K562 (cell line): ENCODE results near the gene SLC44A5. TPM values are rescaled to one million over a fixed set of nuclear protein-coding genes. Genes with fewer than 3 reads are reported as not detected.

Experiments
- GTF3C2 ChIP-seq: IDR thresholded peaks from 3 replicates; pipeline ENCODE4 v1.6.1; 2011; ENCODE audit warnings: borderline replicate concordance, mild to moderate bottlenecking, moderate library complexity; ENCODE audit not compliant: insufficient read length; ENCODE audit errors: extremely low read depth
- HDAC3 ChIP-seq: fragments of 450-650 bp; IDR thresholded peaks from 2 replicates; pipeline ENCODE4 v1.6.1; 2018; ENCODE audit warnings: borderline replicate concordance, mild to moderate bottlenecking, moderate library complexity; ENCODE audit not compliant: partially characterized antibody
- HIVEP1 ChIP-seq: fragments of 250-450 bp; sonication (Bioruptor Pico); IDR thresholded peaks from 2 replicates; pipeline ENCODE4 v1.4.0; 2020; ENCODE audit warnings: mild to moderate bottlenecking
- ILF3 ChIP-seq: fragments of 450-650 bp; IDR thresholded peaks from 2 replicates; pipeline ENCODE4 v1.6.1; 2018; ENCODE audit warnings: antibody characterized with exemption, mild to moderate bottlenecking, moderate library complexity, borderline replicate concordance
- JUN ChIP-seq, 2 experiments: sonication (generic) in 1 of 2; formaldehyde crosslinking in 1 of 2; IDR thresholded peaks; 2 replicates each; pipeline versions ENCODE4 v1.6.1 to v1.8.0; 2012 to 2022; ENCODE audit warnings: borderline replicate concordance in 2 of 2, mild to moderate bottlenecking in 2 of 2, improper control_type of control experiment in 1 of 2, low read depth in 1 of 2, low read length in 1 of 2, missing genetic modification reagents in 1 of 2
- KLF1 ChIP-seq: fragments of 450-650 bp; IDR thresholded peaks from 2 replicates; pipeline ENCODE4 v1.6.1; 2016; ENCODE audit warnings: missing genetic modification characterization, missing compliant biosample characterization
- MYNN ChIP-seq, 2 experiments: sonication (generic); formaldehyde crosslinking in 1 of 2; IDR thresholded peaks; 2 replicates each; pipeline versions ENCODE4 v1.5.0 to v1.6.1; 2016 to 2020; ENCODE audit warnings: antibody characterized with exemption in 1 of 2, missing genetic modification reagents in 1 of 2
- PHF20 ChIP-seq: fragments of 450-650 bp; IDR thresholded peaks from 2 replicates; pipeline ENCODE4 v1.6.1; 2018; ENCODE audit not compliant: partially characterized antibody
- PML ChIP-seq: IDR thresholded peaks from 2 replicates; pipeline ENCODE4 v1.6.1; 2012; ENCODE audit warnings: low read length, inconsistent platforms
- POLR2H ChIP-seq: IDR thresholded peaks from 2 replicates; pipeline ENCODE4 v1.6.1; 2016; ENCODE audit warnings: missing genetic modification characterization, low read depth, mild to moderate bottlenecking, control low read depth, missing compliant biosample characterization, moderate library complexity
- RBM34 ChIP-seq: fragments of 200-400 bp; formaldehyde crosslinking; IDR thresholded peaks from 2 replicates; pipeline ENCODE4 v1.6.1; 2018; ENCODE audit warnings: low read length, borderline replicate concordance; ENCODE audit not compliant: insufficient read depth
- RFX7 ChIP-seq: fragments of 250-450 bp; sonication (Bioruptor Pico); IDR thresholded peaks from 2 replicates; pipeline ENCODE4 v1.5.1; 2021; ENCODE audit warnings: mild to moderate bottlenecking
- SNRNP70 ChIP-seq: fragments of 200-400 bp; formaldehyde crosslinking; optimal IDR thresholded peaks from 2 replicates; pipeline ENCODE3; 2017; ENCODE audit warnings: low read depth, low read length
- TAL1 ChIP-seq: fragments of 450-650 bp; IDR thresholded peaks from 2 replicates; pipeline ENCODE4 v1.6.1; 2016; ENCODE audit warnings: mild to moderate bottlenecking
- TARDBP ChIP-seq: fragments of 450-650 bp; IDR thresholded peaks from 2 replicates; pipeline ENCODE4 v1.6.1; 2016
- U2AF2 ChIP-seq: fragments of 200-400 bp; formaldehyde crosslinking; optimal IDR thresholded peaks from 2 replicates; pipeline ENCODE3; 2017; ENCODE audit warnings: low read depth, mild to moderate bottlenecking, low read length
- XRCC3 ChIP-seq: fragments of 450-650 bp; IDR thresholded peaks from 2 replicates; pipeline ENCODE4 v1.6.1; 2017; ENCODE audit warnings: mild to moderate bottlenecking, moderate library complexity
- ZFP36 ChIP-seq: fragments of 150-350 bp; IDR thresholded peaks from 2 replicates; pipeline ENCODE4 v1.6.1; 2018; ENCODE audit warnings: low read length, low read depth; ENCODE audit not compliant: partially characterized antibody
- ZNF121 ChIP-seq: sonication (generic); formaldehyde crosslinking; conservative IDR thresholded peaks from 2 replicates; pipeline ENCODE4 v1.8.0; 2022; ENCODE audit warnings: missing genetic modification reagents
- ZNF253 ChIP-seq: fragments of 250-450 bp; sonication (Bioruptor Pico); conservative IDR thresholded peaks from 2 replicates; pipeline ENCODE4 v1.6.1; 2021; ENCODE audit warnings: mild to moderate bottlenecking
- ZNF778 ChIP-seq: fragments of 450-650 bp; formaldehyde crosslinking; IDR thresholded peaks from 2 replicates; pipeline ENCODE4 v1.4.0; 2020; ENCODE audit warnings: mild to moderate bottlenecking, moderate library complexity
- polyA plus RNA-seq, 8 experiments: library from polyadenylated mRNA; depleted of rRNA in 4 of 8; stranded (reverse) in 5 of 8; unstranded in 3 of 8; fragments of >200 nt; fragmentation: Nextera tagmentation in 2 of 8; fragmentation: Illumina TruSeq in 1 of 8; extraction: Ambion mirVana in 2 of 8; extraction: Trizol in 1 of 8; gene quantifications; 2 replicates each; pipeline versions ENCODE4 v1.2.1 to v1.2.3, GENCODE V29; 2011 to 2014; ENCODE audit warnings: inconsistent platforms in 1 of 8, missing spikeins in 1 of 8
- total RNA-seq, 7 experiments: library from RNA; depleted of rRNA in 6 of 7; stranded (reverse); fragments of >200 nt in 6 of 7; fragmentation: Illumina TruSeq in 2 of 7; extraction: Trizol in 2 of 7; gene quantifications; 2 replicates each; pipeline versions ENCODE4 v1.2.1 to v1.2.3, GENCODE V29; 2011 to 2021; ENCODE audit warnings: low replicate concordance in 1 of 7
- TF ChIP-seq, protein P1 (sequence below): IDR thresholded peaks from 2 replicates; pipeline ENCODE4 v1.6.1; 2016; ENCODE audit warnings: missing genetic modification characterization, missing compliant biosample characterization
- TF ChIP-seq, protein P2 (sequence below): fragments of 450-650 bp; formaldehyde crosslinking; IDR thresholded peaks from 2 replicates; pipeline ENCODE4 v1.4.0; 2020; ENCODE audit warnings: mild to moderate bottlenecking, moderate library complexity
- TF ChIP-seq, protein P3 (sequence below): fragments of 250-450 bp; sonication (Bioruptor Pico); IDR thresholded peaks from 2 replicates; pipeline ENCODE4 v1.5.0; 2020; ENCODE audit warnings: mild to moderate bottlenecking

The SLC44A5 gene
- total and polyA plus RNA-seq, 9 of the 15 experiments (the other 6 are each of a cell fraction or from before 2014, with no cell fraction given), result 1.2 to 10.1 (median 3.2) TPM

- no peak for TF ChIP-seq GTF3C2
- TF ChIP-seq ILF3, result no peak
- TF ChIP-seq ZNF778 (CRISPR knock-in tag), result no peak
- peak; percentile 83 for TF ChIP-seq TAL1
- no peak for TF ChIP-seq XRCC3
- TF ChIP-seq, protein P1, sequence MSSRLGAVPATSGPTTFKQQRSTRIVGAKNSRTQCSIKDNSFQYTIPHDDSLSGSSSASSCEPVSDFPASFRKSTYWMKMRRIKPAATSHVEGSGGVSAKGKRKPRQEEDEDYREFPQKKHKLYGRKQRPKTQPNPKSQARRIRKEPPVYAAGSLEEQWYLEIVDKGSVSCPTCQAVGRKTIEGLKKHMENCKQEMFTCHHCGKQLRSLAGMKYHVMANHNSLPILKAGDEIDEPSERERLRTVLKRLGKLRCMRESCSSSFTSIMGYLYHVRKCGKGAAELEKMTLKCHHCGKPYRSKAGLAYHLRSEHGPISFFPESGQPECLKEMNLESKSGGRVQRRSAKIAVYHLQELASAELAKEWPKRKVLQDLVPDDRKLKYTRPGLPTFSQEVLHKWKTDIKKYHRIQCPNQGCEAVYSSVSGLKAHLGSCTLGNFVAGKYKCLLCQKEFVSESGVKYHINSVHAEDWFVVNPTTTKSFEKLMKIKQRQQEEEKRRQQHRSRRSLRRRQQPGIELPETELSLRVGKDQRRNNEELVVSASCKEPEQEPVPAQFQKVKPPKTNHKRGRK (tag), result no peak
- TF ChIP-seq HIVEP1 (CRISPR knock-in tag), result no peak
- no peak for TF ChIP-seq ZNF253 (CRISPR knock-in tag)
- TF ChIP-seq KLF1 (tag), result no peak
- no peak for TF ChIP-seq JUN (IDR thresholded peaks at IDR 0.05; ENCODE audit: borderline replicate concordance, low read depth, low read length)
- no peak for TF ChIP-seq JUN (CRISPR knock-in tag; IDR thresholded peaks at IDR 0.05; ENCODE audit: borderline replicate concordance)
- TF ChIP-seq TARDBP, result no peak
- no peak for TF ChIP-seq ZNF121
- no peak for TF ChIP-seq RFX7 (CRISPR knock-in tag)
- TF ChIP-seq PHF20, result no peak
- no peak for TF ChIP-seq SNRNP70
- TF ChIP-seq, protein P2, sequence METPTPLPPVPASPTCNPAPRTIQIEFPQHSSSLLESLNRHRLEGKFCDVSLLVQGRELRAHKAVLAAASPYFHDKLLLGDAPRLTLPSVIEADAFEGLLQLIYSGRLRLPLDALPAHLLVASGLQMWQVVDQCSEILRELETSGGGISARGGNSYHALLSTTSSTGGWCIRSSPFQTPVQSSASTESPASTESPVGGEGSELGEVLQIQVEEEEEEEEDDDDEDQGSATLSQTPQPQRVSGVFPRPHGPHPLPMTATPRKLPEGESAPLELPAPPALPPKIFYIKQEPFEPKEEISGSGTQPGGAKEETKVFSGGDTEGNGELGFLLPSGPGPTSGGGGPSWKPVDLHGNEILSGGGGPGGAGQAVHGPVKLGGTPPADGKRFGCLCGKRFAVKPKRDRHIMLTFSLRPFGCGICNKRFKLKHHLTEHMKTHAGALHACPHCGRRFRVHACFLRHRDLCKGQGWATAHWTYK (CRISPR knock-in tag), result no peak
- TF ChIP-seq U2AF2, result no peak
- TF ChIP-seq ZFP36, result no peak
- TF ChIP-seq PML, result 0 out of 2 replicates have a peak, but pooled peaks have one; percentile 37
- TF ChIP-seq MYNN (IDR thresholded peaks at IDR 0.05), result no peak
- no peak for TF ChIP-seq MYNN (CRISPR knock-in tag; IDR thresholded peaks at IDR 0.05)
- no peak for TF ChIP-seq POLR2H
- peak; percentile 54 for TF ChIP-seq HDAC3
- TF ChIP-seq, protein P3, sequence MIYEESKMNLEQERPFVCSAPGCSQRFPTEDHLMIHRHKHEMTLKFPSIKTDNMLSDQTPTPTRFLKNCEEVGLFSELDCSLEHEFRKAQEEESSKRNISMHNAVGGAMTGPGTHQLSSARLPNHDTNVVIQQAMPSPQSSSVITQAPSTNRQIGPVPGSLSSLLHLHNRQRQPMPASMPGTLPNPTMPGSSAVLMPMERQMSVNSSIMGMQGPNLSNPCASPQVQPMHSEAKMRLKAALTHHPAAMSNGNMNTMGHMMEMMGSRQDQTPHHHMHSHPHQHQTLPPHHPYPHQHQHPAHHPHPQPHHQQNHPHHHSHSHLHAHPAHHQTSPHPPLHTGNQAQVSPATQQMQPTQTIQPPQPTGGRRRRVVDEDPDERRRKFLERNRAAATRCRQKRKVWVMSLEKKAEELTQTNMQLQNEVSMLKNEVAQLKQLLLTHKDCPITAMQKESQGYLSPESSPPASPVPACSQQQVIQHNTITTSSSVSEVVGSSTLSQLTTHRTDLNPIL, result no peak
- no peak for TF ChIP-seq RBM34
Observed at GRCh38 chr1:75423616-75424015, 187.3 kb downstream of the SLC44A5 start (continued).
